ENCODE data around the gene EPHX1. TPM values are rescaled to one million over a fixed set of nuclear protein-coding genes. Genes with fewer than 3 reads are reported as not detected.
A peak's percentile ranks its signal among the peaks of the same experiment; 100 is the strongest.

Gene EPHX1
- total and polyA plus RNA-seq, 2 donors (not counting 1 experiment from before 2014, with no cell fraction given) = 0.75 to 4.2 TPM

DNA sequence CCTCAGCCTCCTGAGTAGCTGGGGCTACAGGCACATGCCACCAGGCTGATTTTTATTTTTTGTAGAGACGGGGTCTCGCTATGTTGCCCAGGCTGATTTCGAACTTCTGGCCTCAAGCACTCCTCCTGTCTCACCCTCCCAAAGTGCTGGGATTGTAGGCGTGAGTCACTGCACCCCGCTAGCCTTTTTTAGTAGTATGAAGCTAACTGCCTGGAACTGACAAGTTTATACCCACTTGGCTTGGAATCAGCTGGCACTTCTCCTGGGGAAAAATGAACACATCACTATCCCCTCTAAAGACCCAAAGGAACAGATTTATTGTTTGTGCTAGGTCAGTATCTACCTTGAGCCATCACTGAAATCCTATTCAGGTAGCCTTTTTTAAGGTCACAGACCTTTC is 53.2 kb downstream of the EPHX1 start:
- DNase-seq (no peak), ATAC-seq (ENCODE audit: low read depth) (no peak)
- no peak overlapping the region for H3K4me2 ChIP-seq (replicated peaks; ENCODE audit: low read depth, low read length, poor library complexity, severe bottlenecking)
- no peak overlapping the region for H3K4me3 ChIP-seq (ENCODE audit: control extremely low read depth in 1 of 5, extremely low read depth in 1 of 5, insufficient read depth in 1 of 5, low read depth in 2 of 5, low read length in 4 of 5)
- H3K9ac ChIP-seq (ENCODE audit: low read length) = no peak overlapping the region
- no peaks in the 10 kb centered on the region for H3K27me3 ChIP-seq (replicated peaks in 1 of 4; ENCODE audit: control extremely low read depth in 1 of 4, control insufficient read depth in 3 of 4, insufficient read depth in 4 of 4, low read length in 3 of 4)
- POLR2A ChIA-PET = no interaction called here
- no peak for TF ChIP-seq EZH2 (IDR thresholded peaks at IDR 0.05; ENCODE audit: borderline replicate concordance, insufficient read depth, low read depth, low read length, poor library complexity, severe bottlenecking)
- TF ChIP-seq, protein P1, sequence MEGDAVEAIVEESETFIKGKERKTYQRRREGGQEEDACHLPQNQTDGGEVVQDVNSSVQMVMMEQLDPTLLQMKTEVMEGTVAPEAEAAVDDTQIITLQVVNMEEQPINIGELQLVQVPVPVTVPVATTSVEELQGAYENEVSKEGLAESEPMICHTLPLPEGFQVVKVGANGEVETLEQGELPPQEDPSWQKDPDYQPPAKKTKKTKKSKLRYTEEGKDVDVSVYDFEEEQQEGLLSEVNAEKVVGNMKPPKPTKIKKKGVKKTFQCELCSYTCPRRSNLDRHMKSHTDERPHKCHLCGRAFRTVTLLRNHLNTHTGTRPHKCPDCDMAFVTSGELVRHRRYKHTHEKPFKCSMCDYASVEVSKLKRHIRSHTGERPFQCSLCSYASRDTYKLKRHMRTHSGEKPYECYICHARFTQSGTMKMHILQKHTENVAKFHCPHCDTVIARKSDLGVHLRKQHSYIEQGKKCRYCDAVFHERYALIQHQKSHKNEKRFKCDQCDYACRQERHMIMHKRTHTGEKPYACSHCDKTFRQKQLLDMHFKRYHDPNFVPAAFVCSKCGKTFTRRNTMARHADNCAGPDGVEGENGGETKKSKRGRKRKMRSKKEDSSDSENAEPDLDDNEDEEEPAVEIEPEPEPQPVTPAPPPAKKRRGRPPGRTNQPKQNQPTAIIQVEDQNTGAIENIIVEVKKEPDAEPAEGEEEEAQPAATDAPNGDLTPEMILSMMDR (IDR thresholded peaks at IDR 0.05) = no peak
- no peak overlapping the region for H3K27ac ChIP-seq (ENCODE audit: low read length in 2 of 2)
- H3K4me1 ChIP-seq (ENCODE audit: control insufficient read depth in 2 of 2, insufficient read depth in 2 of 2, low read length in 2 of 2) = peaks cover 10 to 17% of the 10 kb centered on the region in 2 donors
- H2AFZ ChIP-seq (ENCODE audit: insufficient read depth, low read depth, low read length, poor library complexity, severe bottlenecking) = no peak overlapping the region
- no peaks in the 10 kb centered on the region for H3K79me2 ChIP-seq (ENCODE audit: control insufficient read depth, insufficient read depth, low read length)
- Mint-ChIP-seq H3K4me3 (no peak overlapping the region), H3K9me3 (ENCODE audit: insufficient read depth) (no peaks in the 10 kb centered on the region), H3K27ac (no peak overlapping the region), H3K27me3 (no peaks in the 10 kb centered on the region), H3K4me1 (peaks cover 12% of the 10 kb centered on the region)
- H3K36me3 ChIP-seq (replicated peaks in 1 of 2; ENCODE audit: control extremely low read depth in 1 of 2, control insufficient read depth in 1 of 2, extremely low read depth in 1 of 2, insufficient read depth in 2 of 2, low read length in 1 of 2) = peaks cover 6 to 90% of the 10 kb centered on the region in 2 experiments
- H4K20me1 ChIP-seq (ENCODE audit: control insufficient read depth, insufficient read depth, low read length, poor library complexity, severe bottlenecking) = peaks cover 21% of the 10 kb centered on the region
- 96% methylated on average over 4 of the region's 5 CpGs for WGBS (ENCODE audit: insufficient coverage)
- no peaks in the 10 kb centered on the region for H3K9me3 ChIP-seq (ENCODE audit: control extremely low read depth in 1 of 3, control insufficient read depth in 2 of 3, insufficient read depth in 1 of 3, low read length in 2 of 3)
- intact Hi-C loops (cut with micrococcal nuclease) = no loop called here
- CTCF ChIA-PET = no interaction called here

DNA sequence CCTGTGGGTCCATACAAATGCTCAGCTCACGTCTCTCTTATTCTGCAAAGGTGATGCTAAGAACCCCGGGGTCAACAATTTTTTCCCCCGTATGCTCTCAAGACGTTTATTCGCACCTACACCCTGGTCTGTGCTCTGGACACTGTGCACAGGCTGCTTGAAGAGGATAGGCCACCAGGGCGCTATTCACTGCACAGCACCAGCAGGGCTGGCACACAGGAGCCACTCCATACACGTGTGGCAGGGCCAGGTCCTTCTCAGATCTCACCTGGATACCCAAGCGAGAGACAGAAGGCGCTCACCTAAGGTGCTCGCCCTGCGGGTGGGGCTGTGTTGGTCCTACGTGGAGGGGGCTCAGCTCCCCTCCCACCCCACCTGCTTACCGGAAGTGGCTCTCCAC is 55.6 kb downstream of the EPHX1 start:
- Histone ChIP-seq H3K4me2 (replicated peaks; ENCODE audit: low read depth, low read length, poor library complexity, severe bottlenecking) (no peak overlapping the region), H3K79me2 (ENCODE audit: control insufficient read depth, insufficient read depth, low read length) (no peaks in the 10 kb centered on the region), H3K27ac (ENCODE audit: low read length in 2 of 2) (peak overlapping the region in 1 of 2 donors; percentile 59), H3K4me1 (ENCODE audit: control insufficient read depth in 2 of 2, insufficient read depth in 2 of 2, low read length in 2 of 2) (peaks cover 10 to 17% of the 10 kb centered on the region in 2 donors), H3K27me3 (replicated peaks in 1 of 4; ENCODE audit: control extremely low read depth in 1 of 4, control insufficient read depth in 3 of 4, insufficient read depth in 4 of 4, low read length in 3 of 4) (no peaks in the 10 kb centered on the region), H3K9me3 (ENCODE audit: control extremely low read depth in 1 of 3, control insufficient read depth in 2 of 3, insufficient read depth in 1 of 3, low read length in 2 of 3) (no peaks in the 10 kb centered on the region), H4K20me1 (ENCODE audit: control insufficient read depth, insufficient read depth, low read length, poor library complexity, severe bottlenecking) (peaks cover 21% of the 10 kb centered on the region), H3K4me3 (ENCODE audit: control extremely low read depth in 1 of 5, extremely low read depth in 1 of 5, insufficient read depth in 1 of 5, low read depth in 2 of 5, low read length in 4 of 5) (no peak overlapping the region), H3K36me3 (replicated peaks in 1 of 2; ENCODE audit: control extremely low read depth in 1 of 2, control insufficient read depth in 1 of 2, extremely low read depth in 1 of 2, insufficient read depth in 2 of 2, low read length in 1 of 2) (peaks cover 7 to 90% of the 10 kb centered on the region in 2 experiments), H2AFZ (ENCODE audit: insufficient read depth, low read depth, low read length, poor library complexity, severe bottlenecking) (no peak overlapping the region), H3K9ac (ENCODE audit: low read length) (no peak overlapping the region)
- Mint-ChIP-seq H3K4me1 (peaks cover 12% of the 10 kb centered on the region), H3K4me3 (no peak overlapping the region), H3K9me3 (ENCODE audit: insufficient read depth) (no peaks in the 10 kb centered on the region), H3K27me3 (no peaks in the 10 kb centered on the region), H3K27ac (no peak overlapping the region)
- TF ChIP-seq, protein P1 (IDR thresholded peaks at IDR 0.05) = no peak
- no peak for TF ChIP-seq EZH2 (IDR thresholded peaks at IDR 0.05; ENCODE audit: borderline replicate concordance, insufficient read depth, low read depth, low read length, poor library complexity, severe bottlenecking)
- no peak for ATAC-seq (ENCODE audit: low read depth)
- intact Hi-C loops (cut with micrococcal nuclease) = no loop called here
- CTCF ChIA-PET = interaction anchor here (0.7 to 1.3 kb wide), 3 partner anchors 19 to 383 kb away, joined by 3 to 5 read pairs (median 3); no protein-coding TSS in a partner anchor
- WGBS (ENCODE audit: insufficient coverage) = 83% methylated on average over 11 of the region's 13 CpGs
- POLR2A ChIA-PET = interaction anchor here (1.3 kb wide), 1 partner anchor 88 kb away, joined by 3 read pairs; the partner anchor contains the start of gene SRP9
- DNase-seq = no peak
